IPS-15b (cell line): ENCODE results near the gene XPO6.

ENCODE experiments used
- H3K27me3 ChIP-seq: one replicate; pipeline ENCODE4 v1.6.1; 2013; ENCODE audit warnings: low read length; ENCODE audit not compliant: control insufficient read depth, insufficient read depth
- H3K36me3 ChIP-seq: one replicate; pipeline ENCODE4 v1.6.1; 2013; ENCODE audit warnings: low read length; ENCODE audit not compliant: control insufficient read depth, insufficient read depth
- H3K4me1 ChIP-seq: one replicate; pipeline ENCODE4 v1.6.1; 2013; ENCODE audit warnings: mild to moderate bottlenecking, low read length; ENCODE audit not compliant: control insufficient read depth, insufficient read depth
- H3K4me3 ChIP-seq: one replicate; pipeline ENCODE4 v1.5.1; 2013; ENCODE audit warnings: low read depth, low read length
- H3K9ac ChIP-seq: one replicate; pipeline ENCODE4 v1.6.1; 2013; ENCODE audit warnings: low read depth, mild to moderate bottlenecking, low read length
- H3K9me3 ChIP-seq: one replicate; pipeline ENCODE4 v1.6.1; 2013; ENCODE audit warnings: mild to moderate bottlenecking, low read length; ENCODE audit not compliant: control insufficient read depth, insufficient read depth

The XPO6 gene

DNA sequence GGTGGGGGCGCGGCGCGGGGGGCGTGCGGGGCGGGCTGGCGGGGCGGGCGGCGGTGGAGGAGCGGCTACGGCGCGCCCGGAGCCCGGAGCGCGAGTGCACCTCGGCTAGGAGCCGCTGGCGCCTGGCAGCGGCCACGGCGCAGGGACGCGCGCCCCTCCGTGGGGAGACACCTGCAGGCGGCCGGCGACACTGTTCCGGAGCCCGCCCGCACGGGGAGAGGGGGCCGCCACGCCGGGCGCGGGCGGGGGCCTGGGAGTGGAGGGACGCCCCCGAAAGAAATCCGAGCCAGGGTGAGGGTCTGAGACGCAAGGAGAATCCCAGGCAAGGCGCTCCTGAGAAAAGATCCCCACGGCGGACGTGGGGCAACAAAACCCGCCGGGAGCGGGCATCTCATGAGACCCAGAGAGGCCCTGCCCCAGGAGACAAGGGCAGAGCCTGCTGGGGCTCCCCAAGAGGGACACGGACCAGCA is 148.1 kb downstream of the XPO6 start, which contains the start of gene GSG1L:
TSS of gene GSG1L (minus strand) at position 124 of the 471 bp plus-strand sequence. CDS start 290 bp downstream, outside the sequence.
- Histone ChIP-seq H3K4me1 (peaks cover 3% of the 10 kb centered on the region), H3K36me3 (no peaks in the 10 kb centered on the region), H3K27me3 (peaks cover 44% of the 10 kb centered on the region), H3K9me3 (no peaks in the 10 kb centered on the region), H3K4me3 (peak within 1 kb of the TSS; percentile 37), H3K9ac (no peak within 1 kb of the TSS)

DNA sequence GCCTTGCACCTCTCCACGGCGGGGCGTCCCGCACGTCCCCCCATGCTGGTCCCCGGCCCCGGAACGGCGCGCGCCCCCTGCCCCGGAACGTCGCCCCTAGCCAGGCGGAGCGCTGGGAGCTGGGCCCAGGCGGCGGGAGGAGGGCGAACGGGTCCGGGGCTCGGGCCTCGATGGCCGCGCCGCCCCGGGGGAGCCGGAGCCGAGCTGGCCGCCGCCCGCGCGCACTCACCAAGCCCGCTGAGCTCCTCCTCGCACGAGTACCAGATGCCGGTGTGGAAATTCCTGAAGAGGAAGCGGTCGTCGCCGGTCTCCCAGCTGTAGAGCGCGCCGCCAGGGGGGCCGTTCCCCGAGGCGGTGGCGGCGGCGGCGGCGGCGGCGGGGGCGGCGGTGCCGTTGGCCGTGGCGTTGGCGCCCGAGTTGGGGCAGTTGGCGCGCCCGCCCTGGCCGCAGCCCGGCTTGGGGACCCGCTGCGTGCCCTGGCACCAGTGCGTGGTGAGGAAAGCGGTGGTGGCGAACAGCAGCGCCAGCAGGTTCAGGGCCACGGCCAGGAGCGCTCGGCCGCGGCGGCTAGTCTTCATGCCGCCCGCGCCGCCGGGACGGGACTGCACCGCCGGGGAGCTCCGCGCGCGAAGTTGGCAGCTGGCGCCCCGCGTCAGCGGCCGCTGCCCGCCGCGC is 148.8 kb downstream of the XPO6 start:
- Histone ChIP-seq H3K27me3 (peaks cover 44% of the 10 kb centered on the region), H3K9me3 (no peaks in the 10 kb centered on the region), H3K4me1 (peaks cover 3% of the 10 kb centered on the region), H3K9ac (no peak overlapping the region), H3K4me3 (peak overlapping the region; percentile 37), H3K36me3 (no peaks in the 10 kb centered on the region)

DNA sequence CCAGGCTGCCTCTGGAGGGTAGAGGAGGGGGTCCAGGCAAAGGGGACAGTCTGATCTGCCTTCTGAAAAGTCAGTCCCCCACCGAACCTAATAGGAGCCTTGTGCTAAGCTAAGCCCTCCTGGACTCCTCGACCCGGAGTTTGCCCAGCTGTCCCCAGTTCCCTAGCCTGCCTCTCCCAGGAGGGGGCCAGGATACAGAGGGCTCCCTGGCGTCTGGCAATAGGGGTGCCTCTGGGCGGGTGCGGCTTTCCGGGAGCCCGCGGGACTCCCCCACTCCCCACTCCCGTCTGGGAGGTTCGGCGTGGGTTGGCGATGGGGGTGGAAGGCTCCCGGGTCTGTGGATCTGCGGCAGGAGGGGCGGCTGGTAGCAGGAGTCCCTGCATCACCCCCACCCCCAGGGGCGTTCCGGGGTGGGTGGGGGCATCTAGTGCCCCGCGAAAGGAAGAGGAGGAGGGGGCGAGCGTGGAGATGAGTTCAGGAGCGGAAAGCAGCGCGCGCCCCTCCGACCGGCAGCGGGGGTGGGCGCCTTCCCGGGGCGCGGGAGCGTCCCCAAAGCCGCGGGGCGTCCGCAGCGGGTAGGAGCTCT is 149.4 kb downstream of the XPO6 start:
- H3K9me3 ChIP-seq, result no peaks in the 10 kb centered on the region
- peaks cover 3% of the 10 kb centered on the region for H3K4me1 ChIP-seq
- no peak overlapping the region for H3K9ac ChIP-seq
- no peaks in the 10 kb centered on the region for H3K36me3 ChIP-seq
- H3K4me3 ChIP-seq, result peak overlapping the region; percentile 37
- peaks cover 44% of the 10 kb centered on the region for H3K27me3 ChIP-seq

DNA sequence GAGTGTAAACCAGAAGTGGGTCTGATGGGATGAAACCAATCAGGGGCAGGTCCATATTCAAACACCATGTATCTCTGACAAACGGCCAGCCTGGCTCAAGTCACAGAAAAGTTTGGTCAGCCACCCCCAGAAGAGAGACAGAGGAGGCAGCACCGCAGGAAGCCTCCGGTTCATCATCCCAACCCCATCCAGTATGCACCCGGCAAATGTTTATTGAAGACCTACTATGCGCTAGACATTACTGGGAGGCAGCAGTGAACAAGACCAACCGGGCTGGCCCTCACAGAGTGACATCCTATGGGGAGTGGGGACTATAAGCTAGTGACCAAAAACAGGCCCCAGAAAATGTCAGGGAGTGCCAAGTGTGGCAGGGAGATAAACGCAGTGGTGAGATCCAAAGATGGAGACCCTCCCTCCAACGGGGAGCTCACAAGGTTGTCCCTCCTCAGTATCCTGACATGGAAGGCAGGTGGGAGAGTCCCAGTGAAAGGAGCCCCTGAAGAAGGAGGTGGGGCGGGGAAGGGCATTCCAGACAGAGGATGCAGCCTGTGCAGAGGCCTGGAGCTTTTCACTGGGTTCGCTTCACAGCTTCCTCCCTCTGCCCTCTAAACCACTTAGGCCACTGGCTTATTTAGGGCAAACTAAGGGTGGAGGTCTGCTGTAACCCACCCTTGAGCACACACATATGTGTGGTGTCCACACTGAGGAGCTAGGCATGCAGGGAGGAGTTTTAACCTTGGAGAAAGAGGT is 150.2 kb downstream of the XPO6 start:
- Histone ChIP-seq H3K36me3 (no peaks in the 10 kb centered on the region), H3K9me3 (no peaks in the 10 kb centered on the region), H3K4me1 (peaks cover 3% of the 10 kb centered on the region), H3K27me3 (peaks cover 44% of the 10 kb centered on the region), H3K4me3 (peak overlapping the region; percentile 37), H3K9ac (no peak overlapping the region)

DNA sequence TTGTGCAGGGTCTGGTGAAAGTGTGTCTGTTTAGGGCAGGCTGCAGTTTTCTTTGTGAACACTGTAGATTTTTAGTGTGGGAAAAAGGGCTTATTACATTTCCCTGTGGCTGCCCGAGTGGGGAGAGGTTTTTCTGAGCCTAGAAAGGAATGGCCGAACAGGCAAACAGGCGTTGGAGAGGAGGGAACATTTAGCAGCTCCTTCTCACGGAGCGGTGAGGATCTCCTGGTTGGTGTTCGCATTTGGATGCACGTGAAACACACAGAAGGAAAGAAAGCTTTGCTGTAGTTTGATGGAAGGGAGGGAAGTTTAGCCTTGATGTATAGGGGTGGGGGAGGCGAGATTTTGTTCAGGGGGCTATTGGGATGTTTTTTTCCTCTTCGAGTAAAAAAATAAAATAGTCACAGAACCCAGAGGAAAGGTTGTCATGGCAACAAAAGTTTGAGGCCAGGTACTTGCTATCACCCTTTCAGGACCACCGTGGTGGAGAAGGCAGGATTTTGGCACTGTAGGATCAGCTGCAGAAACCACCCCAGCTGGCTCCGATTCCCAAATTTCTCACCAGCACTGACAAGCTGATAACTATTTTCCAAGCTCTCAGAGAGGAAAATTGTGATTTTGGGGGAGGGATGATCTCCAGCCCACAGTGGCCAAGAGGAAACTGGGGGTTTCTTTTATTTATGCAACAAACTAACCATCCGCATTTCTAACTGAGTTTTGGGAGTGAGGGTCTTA is 151.8 kb downstream of the XPO6 start:
- H3K9ac ChIP-seq, result no peak overlapping the region
- H3K4me3 ChIP-seq, result no peak overlapping the region
- H3K27me3 ChIP-seq, result peaks cover 42% of the 10 kb centered on the region
- H3K9me3 ChIP-seq, result no peaks in the 10 kb centered on the region
- no peaks in the 10 kb centered on the region for H3K36me3 ChIP-seq
- peaks cover 3% of the 10 kb centered on the region for H3K4me1 ChIP-seq

DNA sequence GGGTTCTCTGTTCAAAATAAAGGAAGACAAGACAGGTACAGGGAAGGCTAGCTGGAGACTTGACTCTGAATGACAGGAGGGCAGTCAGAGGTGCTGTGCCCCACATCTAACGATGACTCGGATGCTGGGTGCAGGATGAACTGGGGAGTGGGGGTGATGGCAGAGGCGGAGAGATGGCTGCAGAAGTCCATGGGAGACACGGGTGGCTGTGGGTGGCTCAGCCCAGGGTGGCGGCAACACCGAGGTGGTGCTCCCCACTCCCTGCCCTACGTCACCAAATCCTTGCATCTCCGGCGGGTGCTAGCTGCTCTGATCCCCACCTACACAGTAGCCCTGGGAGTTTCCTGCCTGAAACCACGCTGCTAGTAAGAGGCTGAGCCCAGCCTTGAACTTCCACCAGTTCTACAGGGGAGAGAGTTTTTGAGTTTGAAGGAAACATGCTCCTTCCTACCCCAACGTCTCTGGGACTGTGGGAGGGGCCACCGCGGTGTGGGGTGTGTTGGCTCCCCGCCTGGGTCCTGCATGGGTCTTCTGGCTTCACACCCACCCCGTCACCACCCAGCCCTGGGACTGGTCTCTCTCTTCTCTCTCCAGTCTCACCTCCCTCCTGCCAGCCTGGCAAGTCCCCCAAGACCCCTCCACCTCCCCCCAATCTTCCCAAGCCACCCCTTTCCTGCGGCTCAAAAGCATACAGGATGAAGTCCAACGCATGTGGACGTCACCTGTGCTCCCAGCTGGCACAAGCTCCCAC is 152.8 kb downstream of the XPO6 start:
- Histone ChIP-seq H3K27me3 (peaks cover 32% of the 10 kb centered on the region), H3K36me3 (no peaks in the 10 kb centered on the region), H3K9ac (no peak overlapping the region), H3K4me3 (no peak overlapping the region), H3K9me3 (no peaks in the 10 kb centered on the region), H3K4me1 (peaks cover 3% of the 10 kb centered on the region)

DNA sequence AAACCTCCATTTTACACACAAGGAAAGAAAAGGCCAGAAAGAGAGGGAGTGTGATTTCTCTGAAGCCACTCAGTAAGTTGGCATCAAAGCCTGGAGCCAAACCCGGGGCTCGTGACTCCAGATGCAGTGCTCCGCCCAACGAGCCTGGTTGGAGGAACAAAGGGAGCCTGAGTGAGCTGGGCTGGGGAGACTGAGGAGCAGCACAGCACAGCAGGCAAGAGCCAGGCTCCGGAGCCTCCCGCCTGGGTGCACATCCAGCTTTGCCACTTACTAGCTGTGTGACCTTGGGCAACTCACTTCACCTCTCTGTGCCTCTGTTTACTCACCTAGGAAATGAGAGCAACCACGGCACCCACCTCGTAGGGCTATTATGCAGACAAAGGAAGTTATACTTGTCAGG is 153.8 kb downstream of the XPO6 start:
- peaks cover 29% of the 10 kb centered on the region for H3K27me3 ChIP-seq
- no peaks in the 10 kb centered on the region for H3K9me3 ChIP-seq
- no peak overlapping the region for H3K9ac ChIP-seq
- H3K4me3 ChIP-seq, result no peak overlapping the region
- H3K4me1 ChIP-seq, result peaks cover 3% of the 10 kb centered on the region
- H3K36me3 ChIP-seq, result no peaks in the 10 kb centered on the region

DNA sequence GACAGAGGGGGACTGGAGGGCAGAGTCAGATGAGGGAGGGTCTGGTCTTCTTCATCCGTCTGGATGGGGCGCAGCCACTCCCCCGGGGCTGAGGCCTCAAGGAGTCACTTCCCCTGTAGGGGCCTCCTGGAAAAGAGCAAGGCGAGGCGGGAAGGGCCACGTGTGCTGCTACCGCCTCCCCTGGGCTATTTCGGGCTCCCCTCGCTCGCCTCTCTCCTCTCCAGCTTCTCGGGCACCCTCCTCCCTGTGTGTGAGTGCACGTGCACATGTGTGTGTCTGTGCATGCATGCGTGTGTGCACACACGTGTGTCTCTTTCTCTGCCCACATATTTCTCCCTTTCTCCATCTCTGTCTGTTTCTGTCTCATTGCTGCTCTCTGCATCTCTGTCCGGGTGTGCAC is 158.3 kb downstream of the XPO6 start:
- H3K27me3 ChIP-seq, result no peaks in the 10 kb centered on the region
- H3K4me3 ChIP-seq, result no peak overlapping the region
- H3K9ac ChIP-seq, result no peak overlapping the region
- H3K4me1 ChIP-seq, result no peaks in the 10 kb centered on the region
- H3K36me3 ChIP-seq, result no peaks in the 10 kb centered on the region
- H3K9me3 ChIP-seq, result no peaks in the 10 kb centered on the region

DNA sequence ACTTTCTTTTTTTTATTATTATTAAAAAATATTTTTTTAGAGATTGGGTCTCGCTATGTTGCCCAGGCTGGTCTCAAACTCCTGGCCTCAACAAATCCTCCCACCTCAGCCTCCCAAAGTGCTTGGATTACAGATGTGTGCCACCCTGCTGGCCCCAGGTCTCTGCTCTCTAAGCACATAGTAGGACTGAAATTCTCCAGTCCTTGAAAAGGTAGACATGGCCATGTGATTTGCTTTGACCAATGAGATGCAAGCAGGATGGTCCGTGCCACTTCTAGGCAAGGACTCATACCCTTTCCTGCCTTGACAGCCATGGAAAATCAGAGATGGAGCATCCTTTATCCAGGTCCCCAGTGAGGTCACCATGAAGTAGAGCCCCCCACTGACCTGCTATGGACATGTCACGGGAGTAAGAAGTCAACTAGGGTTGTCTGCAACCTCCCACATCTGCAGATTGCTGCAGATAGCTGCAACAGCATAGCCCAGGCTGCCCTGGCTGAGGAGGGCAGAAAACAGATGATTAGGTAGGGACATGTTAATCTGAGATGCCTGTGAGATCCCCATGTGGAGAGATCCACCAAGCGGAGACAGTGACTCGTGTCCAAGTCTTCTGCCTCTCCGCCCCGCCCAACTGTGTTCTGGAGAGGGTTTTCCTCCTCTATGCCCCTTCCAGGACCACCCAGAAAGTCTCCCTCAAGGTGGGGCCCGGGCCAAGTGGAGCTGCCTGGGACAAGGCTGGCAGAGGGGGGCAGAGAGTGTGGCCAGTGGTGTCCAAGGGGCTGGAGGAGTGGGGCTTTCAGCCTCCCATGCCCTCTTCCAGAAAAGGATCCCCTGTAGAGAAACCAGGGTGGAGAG is 159.3 kb downstream of the XPO6 start:
- Histone ChIP-seq H3K4me1 (no peaks in the 10 kb centered on the region), H3K27me3 (no peaks in the 10 kb centered on the region), H3K36me3 (no peaks in the 10 kb centered on the region), H3K9ac (no peak overlapping the region), H3K9me3 (no peaks in the 10 kb centered on the region), H3K4me3 (no peak overlapping the region)

DNA sequence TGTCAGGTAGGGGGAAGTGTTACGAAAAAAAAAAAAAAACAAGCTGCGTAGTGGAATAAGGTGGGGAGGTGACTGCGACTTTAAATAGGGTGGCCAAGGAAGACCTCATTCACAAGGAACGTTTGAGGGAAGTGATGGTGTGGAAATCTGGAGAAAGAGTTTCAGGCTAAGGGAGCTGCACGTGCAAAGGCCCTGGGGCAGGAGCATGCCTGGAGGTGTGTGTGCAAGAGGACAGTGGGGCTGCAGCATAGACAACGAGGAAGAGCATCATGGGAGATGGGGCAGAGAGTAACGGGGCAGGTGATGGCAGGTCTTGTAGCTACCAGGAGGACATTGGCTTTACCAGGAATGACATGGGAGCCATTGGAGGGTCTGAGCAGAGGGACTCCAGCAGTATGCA is 160.3 kb downstream of the XPO6 start:
- no peaks in the 10 kb centered on the region for H3K9me3 ChIP-seq
- H3K9ac ChIP-seq, result no peak overlapping the region
- no peak overlapping the region for H3K4me3 ChIP-seq
- no peaks in the 10 kb centered on the region for H3K4me1 ChIP-seq
- H3K36me3 ChIP-seq, result no peaks in the 10 kb centered on the region
- no peaks in the 10 kb centered on the region for H3K27me3 ChIP-seq
